DND-41 (cell line): ENCODE measurements around the gene NUDT3.

Experiments
- EZH2 ChIP-seq: IDR thresholded peaks from 3 replicates; pipeline ENCODE4 v1.6.1; 2012; ENCODE audit warnings: borderline replicate concordance, low read depth, mild to moderate bottlenecking, moderate library complexity, low read length, inconsistent platforms; ENCODE audit not compliant: severe bottlenecking
- TF ChIP-seq, protein P1 (sequence below): IDR thresholded peaks from 2 replicates; pipeline ENCODE4 v1.5.1; 2012; ENCODE audit warnings: borderline replicate concordance, low read length, moderate library complexity, mild to moderate bottlenecking; ENCODE audit not compliant: poor library complexity, severe bottlenecking; ENCODE audit errors: extremely low read depth

DNA sequence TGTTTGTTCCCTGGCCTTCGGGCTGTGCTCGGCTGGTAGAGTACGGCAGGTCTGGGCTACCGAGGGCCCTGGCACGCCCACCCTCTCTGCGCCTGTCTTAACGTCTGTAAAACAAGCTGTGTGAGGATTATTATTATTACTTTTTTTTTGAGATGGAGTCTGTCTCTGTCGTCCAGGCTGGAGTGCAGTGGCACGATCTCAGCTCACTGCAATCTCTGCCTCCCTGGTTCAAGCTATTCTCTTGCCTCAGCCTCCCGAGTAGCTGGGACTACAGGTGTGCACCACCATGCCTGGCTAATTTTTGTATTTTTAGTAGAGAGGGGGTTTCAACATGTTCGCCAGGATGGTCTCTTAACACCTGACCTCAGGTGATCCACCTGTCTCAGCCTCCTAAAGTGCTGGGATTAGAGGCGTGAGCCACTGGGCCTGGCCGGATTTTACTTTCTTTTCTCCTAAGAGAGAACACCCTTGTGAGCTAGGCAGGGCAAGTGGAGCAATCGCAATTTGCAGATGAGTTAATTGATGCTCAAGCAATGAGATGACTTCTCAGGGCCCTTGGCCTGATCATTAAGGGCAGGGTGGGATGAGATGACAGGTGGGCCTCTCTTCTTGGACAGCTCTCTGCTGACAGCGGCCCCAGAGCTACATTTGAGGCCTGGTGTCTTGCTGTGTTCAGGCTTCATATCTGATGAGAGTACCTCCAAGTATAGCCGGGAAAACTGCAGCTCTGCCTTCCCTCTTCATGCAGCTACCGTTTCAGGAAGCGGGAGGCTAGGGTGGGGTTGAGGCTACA, 142.8 kb downstream of the NUDT3 start:
- TF ChIP-seq, protein P1, sequence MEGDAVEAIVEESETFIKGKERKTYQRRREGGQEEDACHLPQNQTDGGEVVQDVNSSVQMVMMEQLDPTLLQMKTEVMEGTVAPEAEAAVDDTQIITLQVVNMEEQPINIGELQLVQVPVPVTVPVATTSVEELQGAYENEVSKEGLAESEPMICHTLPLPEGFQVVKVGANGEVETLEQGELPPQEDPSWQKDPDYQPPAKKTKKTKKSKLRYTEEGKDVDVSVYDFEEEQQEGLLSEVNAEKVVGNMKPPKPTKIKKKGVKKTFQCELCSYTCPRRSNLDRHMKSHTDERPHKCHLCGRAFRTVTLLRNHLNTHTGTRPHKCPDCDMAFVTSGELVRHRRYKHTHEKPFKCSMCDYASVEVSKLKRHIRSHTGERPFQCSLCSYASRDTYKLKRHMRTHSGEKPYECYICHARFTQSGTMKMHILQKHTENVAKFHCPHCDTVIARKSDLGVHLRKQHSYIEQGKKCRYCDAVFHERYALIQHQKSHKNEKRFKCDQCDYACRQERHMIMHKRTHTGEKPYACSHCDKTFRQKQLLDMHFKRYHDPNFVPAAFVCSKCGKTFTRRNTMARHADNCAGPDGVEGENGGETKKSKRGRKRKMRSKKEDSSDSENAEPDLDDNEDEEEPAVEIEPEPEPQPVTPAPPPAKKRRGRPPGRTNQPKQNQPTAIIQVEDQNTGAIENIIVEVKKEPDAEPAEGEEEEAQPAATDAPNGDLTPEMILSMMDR = no peak
- no peak for TF ChIP-seq EZH2
